Urinary bladder (tissue), 4 donors: Measurements from ENCODE around the gene ACAD11. TPM values are rescaled to one million over a fixed set of nuclear protein-coding genes. Genes with fewer than 3 reads are reported as not detected.
"Not testable (repeated sequence)": the region's sequence is repeated elsewhere in the genome, so short reads cannot be mapped to it uniquely, and the experiment has no call there.

Experiments
- DNase-seq: peaks from one replicate; pipeline ENCODE4 v3.0.0-alpha.2; 2015; ENCODE audit errors: extremely low spot score
- H3K27ac ChIP-seq: one replicate; pipeline ENCODE4 v1.5.1; 2013; ENCODE audit warnings: low read depth, mild to moderate bottlenecking, moderate library complexity
- H3K36me3 ChIP-seq: one replicate; pipeline ENCODE4 v1.6.1; 2013; ENCODE audit warnings: mild to moderate bottlenecking, moderate library complexity; ENCODE audit not compliant: insufficient read depth
- H3K4me1 ChIP-seq: one replicate; pipeline ENCODE4 v1.6.1; 2013; ENCODE audit warnings: mild to moderate bottlenecking, moderate library complexity; ENCODE audit not compliant: insufficient read depth
- H3K4me3 ChIP-seq: one replicate; pipeline ENCODE4 v1.5.1; 2013; ENCODE audit warnings: low read depth, low read length
- WGBS: extraction: QIAGEN DNeasy Blood & Tissue Kit; methylation state at CpG from one replicate; pipeline ENCODE4 v1.1.7; 2013; 5-methylcytosine and 5-hydroxymethylcytosine counted together
- polyA plus RNA-seq: library from polyadenylated mRNA; stranded (reverse); fragments of 200-250 nt; gene quantifications from one replicate; pipeline ENCODE4 v1.2.3, GENCODE V29; 2013
- total RNA-seq: library from RNA; depleted of rRNA; stranded (reverse); fragments of >200 nt; gene quantifications from one replicate; pipeline ENCODE4 v1.2.3, GENCODE V29; 2014
- donor health status: healthy with polysubstance abuse.
- donor health status: healthy.

ACAD11 gene
- total and polyA plus RNA-seq, 2 donors = 10.2 to 47.3 TPM

DNA sequence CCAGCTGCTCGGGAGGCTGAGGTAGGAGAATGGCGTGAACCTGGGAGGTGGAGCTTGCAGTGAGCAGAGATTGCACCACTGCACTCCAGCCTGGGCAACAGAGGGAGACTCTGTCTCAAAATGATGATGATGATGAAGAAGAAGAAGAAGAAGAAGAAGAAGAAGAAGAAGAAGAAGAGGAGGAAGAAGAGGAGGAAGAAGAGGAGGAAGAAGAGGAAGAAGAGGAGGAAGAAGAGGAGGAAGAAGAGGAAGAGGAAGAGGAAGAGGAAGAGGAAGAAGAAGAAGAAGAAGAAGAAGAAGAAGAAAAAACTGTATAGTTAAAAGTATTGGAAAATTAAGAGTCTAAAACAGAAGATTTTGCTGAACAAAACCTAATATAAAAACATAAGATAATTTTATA lies 18.2 kb downstream of the ACAD11 start:
- not testable (repeated sequence) for H3K4me3 ChIP-seq, DNase-seq, H3K27ac ChIP-seq, H3K36me3 ChIP-seq, H3K4me1 ChIP-seq
- 85% methylated on average over 2 of the region's 2 CpGs for WGBS

- Histone ChIP-seq H3K27ac (no peak overlapping the region), H3K36me3 (no peaks in the 10 kb centered on the region), H3K4me1 (no peaks in the 10 kb centered on the region), H3K4me3 (no peak overlapping the region)
- no peak for DNase-seq
Observed at GRCh38 chr3:132638706-132639105, 20.9 kb downstream of the ACAD11 start.

DNA sequence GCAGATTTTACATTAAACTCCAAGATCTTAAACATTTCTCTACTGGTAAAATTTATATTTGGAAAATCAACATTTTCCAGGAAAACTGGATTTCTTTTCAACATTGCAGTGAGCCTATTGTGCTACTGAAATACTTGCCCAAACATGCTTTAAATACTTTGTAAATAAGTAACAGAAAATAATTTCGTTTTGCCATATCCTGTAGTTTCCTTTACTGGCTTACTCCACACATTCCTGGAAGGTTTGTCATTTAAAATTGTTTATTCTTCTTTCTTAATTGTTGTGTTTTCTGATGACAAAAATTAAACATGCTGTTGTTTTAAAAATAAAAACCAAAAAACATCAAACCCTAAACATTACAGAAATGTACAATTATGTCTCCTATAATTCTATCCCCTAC lies 22.0 kb downstream of the ACAD11 start:
- H3K36me3 ChIP-seq = no peaks in the 10 kb centered on the region
- DNase-seq = no peak
- H3K4me3 ChIP-seq = no peak overlapping the region
- no peaks in the 10 kb centered on the region for H3K4me1 ChIP-seq
- 54% methylated on average over 1 of the region's 1 CpG for WGBS
- H3K27ac ChIP-seq = no peak overlapping the region

DNA sequence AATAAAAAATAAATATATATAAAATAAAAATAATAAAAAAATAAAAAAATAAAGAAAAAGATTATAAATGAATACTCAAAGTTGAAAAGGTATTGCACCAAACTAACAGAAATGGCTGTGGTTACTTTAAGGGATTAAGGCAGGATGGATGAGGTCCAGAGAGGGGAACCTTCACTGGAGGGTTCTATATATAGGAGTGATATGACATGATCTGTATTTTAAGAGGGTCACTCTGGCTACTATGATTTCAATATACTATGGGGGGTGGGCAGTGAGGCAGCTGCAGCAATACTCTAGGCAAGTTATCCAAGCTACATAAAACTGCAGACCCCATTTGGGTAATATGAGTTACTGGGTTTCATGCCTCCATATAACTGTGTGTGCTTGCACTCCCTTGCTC lies 24.6 kb downstream of the ACAD11 start:
- no peaks in the 10 kb centered on the region for H3K4me1 ChIP-seq
- no peak for DNase-seq
- H3K36me3 ChIP-seq = no peaks in the 10 kb centered on the region
- H3K27ac ChIP-seq = no peak overlapping the region
- H3K4me3 ChIP-seq = no peak overlapping the region

GRCh38 chr3:132630612-132631011 lies 29.0 kb downstream of the ACAD11 start:
- Histone ChIP-seq H3K4me1 (no peaks in the 10 kb centered on the region), H3K4me3 (no peak overlapping the region), H3K27ac (no peak overlapping the region), H3K36me3 (no peaks in the 10 kb centered on the region)
- WGBS = 75% methylated on average over 7 of the region's 7 CpGs
- no peak for DNase-seq

DNA sequence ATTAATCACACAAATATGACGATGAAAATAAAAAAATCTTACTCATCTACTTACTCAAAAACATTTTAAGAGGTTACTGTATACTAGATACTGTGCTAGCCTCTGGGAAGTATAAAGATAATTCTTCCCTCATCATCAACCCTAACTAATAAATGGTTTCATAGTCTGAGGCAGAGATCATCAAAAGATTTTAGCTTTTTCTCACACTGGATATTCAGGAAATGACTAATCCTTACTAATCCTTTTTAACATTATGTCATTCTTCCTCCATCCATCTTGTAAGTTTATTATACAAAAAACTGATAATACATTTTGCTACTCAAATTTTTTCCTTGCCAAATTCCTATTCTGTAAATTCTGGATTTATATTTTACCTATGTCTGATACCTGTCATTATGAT lies 29.7 kb downstream of the ACAD11 start:
- DNase-seq = no peak
- H3K27ac ChIP-seq = no peak overlapping the region
- no peak overlapping the region for H3K4me3 ChIP-seq
- no peaks in the 10 kb centered on the region for H3K36me3 ChIP-seq
- 61% methylated on average over 1 of the region's 1 CpG for WGBS
- H3K4me1 ChIP-seq = no peaks in the 10 kb centered on the region

DNA sequence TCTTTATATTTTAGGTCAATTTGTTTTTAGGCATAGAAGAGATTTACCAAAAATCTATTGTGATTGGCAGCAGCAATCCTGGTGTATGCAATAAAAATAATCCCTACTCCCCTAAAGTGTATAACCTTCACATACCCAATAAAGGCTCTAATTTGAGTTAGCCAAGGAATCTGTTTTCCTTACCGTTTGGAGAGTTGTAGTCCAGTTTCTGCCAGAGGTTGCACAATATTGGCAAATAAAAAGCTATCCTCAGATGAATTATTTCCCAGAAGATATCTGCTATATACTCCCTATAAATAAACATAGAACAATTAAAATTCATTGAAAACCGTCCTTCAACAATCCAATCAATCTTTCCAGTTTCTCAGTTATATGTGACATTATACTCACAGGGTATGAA lies 31.5 kb downstream of the ACAD11 start:
- 53% methylated on average over 2 of the region's 2 CpGs for WGBS
- H3K4me1 ChIP-seq = no peaks in the 10 kb centered on the region
- DNase-seq = no peak
- no peak overlapping the region for H3K27ac ChIP-seq
- H3K36me3 ChIP-seq = no peaks in the 10 kb centered on the region
- H3K4me3 ChIP-seq = no peak overlapping the region

GRCh38 chr3:132626955-132627354 lies 32.7 kb downstream of the ACAD11 start:
- WGBS = 95% methylated on average over 6 of the region's 6 CpGs
- DNase-seq = no peak
- Histone ChIP-seq H3K4me3 (no peak overlapping the region), H3K4me1 (no peaks in the 10 kb centered on the region), H3K36me3 (no peaks in the 10 kb centered on the region), H3K27ac (no peak overlapping the region)

DNA sequence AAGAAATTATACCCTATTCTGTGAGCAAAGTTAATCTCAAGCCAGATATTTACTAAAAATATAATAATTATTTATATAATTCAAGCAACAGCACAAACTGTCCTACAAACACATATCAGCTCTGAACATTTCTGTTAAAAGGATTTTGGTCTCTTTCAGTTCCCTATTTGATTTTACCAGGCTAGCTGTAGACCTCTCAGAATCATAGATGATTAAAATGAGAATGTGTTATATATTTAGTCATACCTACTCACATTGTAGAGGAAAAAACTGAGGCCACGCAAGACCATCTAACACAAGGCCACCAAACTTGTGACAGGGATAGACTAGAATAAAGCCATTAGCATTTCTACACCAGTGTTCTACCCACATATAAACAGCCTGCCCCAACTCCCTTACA lies 34.0 kb downstream of the ACAD11 start:
- Histone ChIP-seq H3K4me1 (no peaks in the 10 kb centered on the region), H3K36me3 (no peaks in the 10 kb centered on the region), H3K27ac (no peak overlapping the region), H3K4me3 (no peak overlapping the region)
- WGBS = 91% methylated on average over 1 of the region's 1 CpG
- no peak for DNase-seq

GRCh38 chr3:132624790-132625189 lies 34.8 kb downstream of the ACAD11 start:
- DNase-seq = no peak
- no peak overlapping the region for H3K4me3 ChIP-seq
- WGBS = 97% methylated on average over 7 of the region's 7 CpGs
- H3K36me3 ChIP-seq = no peaks in the 10 kb centered on the region
- no peak overlapping the region for H3K27ac ChIP-seq
- no peaks in the 10 kb centered on the region for H3K4me1 ChIP-seq

DNA sequence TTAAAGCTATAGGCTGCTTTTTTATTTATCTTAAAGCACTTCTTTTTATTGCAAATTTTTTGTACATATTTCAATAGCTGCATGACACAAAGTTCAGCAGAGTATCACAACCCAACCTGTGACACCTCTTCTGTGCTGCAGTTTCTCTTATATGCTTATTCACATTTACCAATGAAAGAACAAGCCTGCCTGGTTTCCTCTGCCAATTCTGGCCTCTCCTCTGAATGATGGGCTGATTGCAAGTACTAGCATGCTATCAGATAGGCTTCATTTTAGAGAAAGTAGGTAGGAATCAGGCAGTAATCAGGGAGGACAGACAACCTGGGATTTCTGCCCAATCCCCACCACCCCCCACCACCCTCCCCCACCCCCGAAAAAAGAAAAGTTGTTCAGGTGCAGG lies 36.0 kb downstream of the ACAD11 start:
- Histone ChIP-seq H3K4me1 (no peaks in the 10 kb centered on the region), H3K36me3 (no peaks in the 10 kb centered on the region), H3K4me3 (no peak overlapping the region), H3K27ac (no peak overlapping the region)
- DNase-seq = no peak
- WGBS = 88% methylated on average over 1 of the region's 1 CpG

- no peaks in the 10 kb centered on the region for H3K36me3 ChIP-seq
- H3K27ac ChIP-seq = no peak overlapping the region
- DNase-seq = no peak
- no peaks in the 10 kb centered on the region for H3K4me1 ChIP-seq
- WGBS = 96% methylated on average over 1 of the region's 1 CpG
- H3K4me3 ChIP-seq = no peak overlapping the region
Observed at GRCh38 chr3:132622761-132623160, 36.8 kb downstream of the ACAD11 start.

GRCh38 chr3:132622148-132622547 lies 37.5 kb downstream of the ACAD11 start:
- DNase-seq = no peak
- Histone ChIP-seq H3K27ac (no peak overlapping the region), H3K36me3 (no peaks in the 10 kb centered on the region), H3K4me1 (no peaks in the 10 kb centered on the region), H3K4me3 (no peak overlapping the region)
- 59% methylated on average over 1 of the region's 1 CpG for WGBS

DNA sequence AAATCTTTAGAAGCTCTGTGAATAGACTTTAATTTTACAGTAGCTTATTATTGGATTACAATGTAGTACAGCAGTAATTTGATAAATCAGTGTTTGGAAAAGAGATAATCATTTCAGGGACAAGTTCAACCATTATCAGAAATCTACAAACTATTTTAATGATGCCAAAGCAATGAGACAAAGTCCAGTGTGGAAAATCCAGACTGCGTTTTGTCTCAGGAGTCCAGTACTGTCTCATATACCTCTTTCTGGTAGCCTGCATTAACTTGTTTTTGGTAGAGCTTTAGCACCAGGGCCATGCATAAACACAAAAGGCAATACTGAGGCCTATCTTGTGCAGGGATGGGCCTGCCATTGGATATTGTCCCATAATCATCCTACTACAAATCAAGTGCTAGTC lies 42.8 kb downstream of the ACAD11 start:
- Histone ChIP-seq H3K4me1 (no peaks in the 10 kb centered on the region), H3K27ac (no peak overlapping the region), H3K36me3 (peaks cover 2% of the 10 kb centered on the region), H3K4me3 (no peak overlapping the region)
- 91% methylated on average over 1 of the region's 1 CpG for WGBS
- DNase-seq = no peak

DNA sequence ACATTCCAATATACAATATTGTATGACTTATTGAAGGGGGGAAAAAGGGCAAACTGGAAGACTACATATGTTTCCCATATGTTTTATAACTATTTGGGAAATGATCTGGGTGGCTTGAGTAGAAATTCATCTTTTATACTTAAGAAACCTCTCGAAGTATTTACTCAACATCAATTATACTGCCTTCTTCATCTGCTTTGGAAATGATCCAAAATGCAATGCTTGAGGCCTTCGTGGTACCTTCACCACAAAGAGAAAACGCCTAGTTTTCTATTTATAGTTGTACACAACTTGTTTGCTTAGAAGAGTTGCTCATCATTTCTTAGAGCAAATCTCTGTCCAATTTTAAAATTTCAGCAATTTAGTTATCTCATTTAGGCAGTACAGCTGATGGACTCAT lies 43.7 kb downstream of the ACAD11 start:
- no peaks in the 10 kb centered on the region for H3K4me1 ChIP-seq
- peaks cover 2% of the 10 kb centered on the region for H3K36me3 ChIP-seq
- no peak for DNase-seq
- 75% methylated on average over 3 of the region's 3 CpGs for WGBS
- no peak overlapping the region for H3K4me3 ChIP-seq
- no peak overlapping the region for H3K27ac ChIP-seq
